Suprapubic skin (tissue), 3 donors: ENCODE data around the gene SECISBP2L.

ENCODE experiments used
- POLR2A ChIP-seq, 2 donors: fragments of 450-650 bp; IDR thresholded peaks; one replicate each; pipeline ENCODE4 v1.6.1; 2017; ENCODE audit warnings: antibody characterized with exemption in 2 of 2, mild to moderate bottlenecking in 2 of 2, moderate library complexity in 2 of 2
- TF ChIP-seq, protein P1 (sequence below), 2 donors: fragments of 200-600 bp in 1 of 2; fragments of 450-650 bp in 1 of 2; sonication (generic) in 1 of 2; IDR thresholded peaks; one replicate each; pipeline ENCODE4 v1.5.1; 2016 to 2019; ENCODE audit warnings: antibody characterized with exemption in 2 of 2, mild to moderate bottlenecking in 1 of 2, moderate library complexity in 1 of 2

DNA sequence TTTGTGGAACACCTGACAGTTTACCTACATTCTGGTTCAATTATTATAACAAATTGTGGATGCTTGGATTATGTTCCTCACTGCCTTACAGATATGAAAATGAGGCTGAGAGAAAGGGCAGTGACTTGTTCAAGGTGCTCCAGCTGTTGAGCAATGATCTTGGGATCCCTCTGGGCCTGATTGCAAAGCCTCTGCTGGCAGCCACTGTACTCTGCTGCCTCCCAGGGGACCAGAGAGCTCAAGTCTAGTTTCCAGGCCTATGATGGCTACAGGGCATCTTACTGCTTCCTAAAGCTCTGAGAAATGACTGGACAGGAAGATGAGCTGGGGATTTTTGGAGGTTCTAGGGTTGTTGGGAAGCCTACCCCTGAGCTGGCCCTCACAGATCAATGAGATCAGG lies 80.3 kb downstream of the SECISBP2L start:
- TF ChIP-seq, protein P1, sequence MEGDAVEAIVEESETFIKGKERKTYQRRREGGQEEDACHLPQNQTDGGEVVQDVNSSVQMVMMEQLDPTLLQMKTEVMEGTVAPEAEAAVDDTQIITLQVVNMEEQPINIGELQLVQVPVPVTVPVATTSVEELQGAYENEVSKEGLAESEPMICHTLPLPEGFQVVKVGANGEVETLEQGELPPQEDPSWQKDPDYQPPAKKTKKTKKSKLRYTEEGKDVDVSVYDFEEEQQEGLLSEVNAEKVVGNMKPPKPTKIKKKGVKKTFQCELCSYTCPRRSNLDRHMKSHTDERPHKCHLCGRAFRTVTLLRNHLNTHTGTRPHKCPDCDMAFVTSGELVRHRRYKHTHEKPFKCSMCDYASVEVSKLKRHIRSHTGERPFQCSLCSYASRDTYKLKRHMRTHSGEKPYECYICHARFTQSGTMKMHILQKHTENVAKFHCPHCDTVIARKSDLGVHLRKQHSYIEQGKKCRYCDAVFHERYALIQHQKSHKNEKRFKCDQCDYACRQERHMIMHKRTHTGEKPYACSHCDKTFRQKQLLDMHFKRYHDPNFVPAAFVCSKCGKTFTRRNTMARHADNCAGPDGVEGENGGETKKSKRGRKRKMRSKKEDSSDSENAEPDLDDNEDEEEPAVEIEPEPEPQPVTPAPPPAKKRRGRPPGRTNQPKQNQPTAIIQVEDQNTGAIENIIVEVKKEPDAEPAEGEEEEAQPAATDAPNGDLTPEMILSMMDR (IDR thresholded peaks at IDR 0.05): no peak
- TF ChIP-seq POLR2A (IDR thresholded peaks at IDR 0.05): no peak
